Measurements from ENCODE around the gene KDM7A. TPM values are rescaled to one million over a fixed set of nuclear protein-coding genes. Genes with fewer than 3 reads are reported as not detected.

Gene KDM7A
- total RNA-seq, 2 donors from 2014 or later: 9.6 to 26.5 TPM

DNA sequence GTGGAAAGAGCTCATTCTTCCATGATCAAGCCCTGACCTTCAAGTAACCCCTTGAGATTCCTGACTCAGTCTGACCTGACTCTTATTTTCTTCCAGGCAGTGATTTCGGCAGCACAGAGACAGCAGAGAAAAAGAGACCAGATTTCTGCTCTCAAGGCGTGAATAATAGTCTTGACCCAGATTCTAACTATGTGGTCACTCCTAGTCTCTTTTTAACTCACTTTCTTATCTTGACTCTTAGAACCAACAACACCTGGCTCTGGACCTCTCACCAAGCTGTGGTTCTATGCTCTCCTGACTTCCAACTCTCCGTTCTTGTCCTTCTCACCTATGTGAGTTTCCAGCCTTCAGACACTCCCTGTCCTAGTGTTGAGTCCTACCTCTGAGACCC is 36.9 kb upstream of the KDM7A start:
- intact Hi-C loops (cut with DNase I): no loop called here
- TF ChIP-seq POLR2AphosphoS5 (IDR thresholded peaks at IDR 0.05): no peak
- no peak for TF ChIP-seq POLR2A (IDR thresholded peaks at IDR 0.05)
- TF ChIP-seq, protein P1, sequence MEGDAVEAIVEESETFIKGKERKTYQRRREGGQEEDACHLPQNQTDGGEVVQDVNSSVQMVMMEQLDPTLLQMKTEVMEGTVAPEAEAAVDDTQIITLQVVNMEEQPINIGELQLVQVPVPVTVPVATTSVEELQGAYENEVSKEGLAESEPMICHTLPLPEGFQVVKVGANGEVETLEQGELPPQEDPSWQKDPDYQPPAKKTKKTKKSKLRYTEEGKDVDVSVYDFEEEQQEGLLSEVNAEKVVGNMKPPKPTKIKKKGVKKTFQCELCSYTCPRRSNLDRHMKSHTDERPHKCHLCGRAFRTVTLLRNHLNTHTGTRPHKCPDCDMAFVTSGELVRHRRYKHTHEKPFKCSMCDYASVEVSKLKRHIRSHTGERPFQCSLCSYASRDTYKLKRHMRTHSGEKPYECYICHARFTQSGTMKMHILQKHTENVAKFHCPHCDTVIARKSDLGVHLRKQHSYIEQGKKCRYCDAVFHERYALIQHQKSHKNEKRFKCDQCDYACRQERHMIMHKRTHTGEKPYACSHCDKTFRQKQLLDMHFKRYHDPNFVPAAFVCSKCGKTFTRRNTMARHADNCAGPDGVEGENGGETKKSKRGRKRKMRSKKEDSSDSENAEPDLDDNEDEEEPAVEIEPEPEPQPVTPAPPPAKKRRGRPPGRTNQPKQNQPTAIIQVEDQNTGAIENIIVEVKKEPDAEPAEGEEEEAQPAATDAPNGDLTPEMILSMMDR (IDR thresholded peaks at IDR 0.05): no peak
- no peak overlapping the region for H3K4me3 ChIP-seq
- H3K9me3 ChIP-seq: no peaks in the 10 kb centered on the region
- no peak overlapping the region for H3K27ac ChIP-seq
- no peaks in the 10 kb centered on the region for H3K4me1 ChIP-seq (replicated peaks)
- H3K36me3 ChIP-seq: no peaks in the 10 kb centered on the region
- DNase-seq (ENCODE audit: low spot score): no peak
- no peaks in the 10 kb centered on the region for H3K27me3 ChIP-seq (replicated peaks; ENCODE audit: insufficient read depth)
- WGBS: 69% methylated on average over 3 of the region's 3 CpGs

DNA sequence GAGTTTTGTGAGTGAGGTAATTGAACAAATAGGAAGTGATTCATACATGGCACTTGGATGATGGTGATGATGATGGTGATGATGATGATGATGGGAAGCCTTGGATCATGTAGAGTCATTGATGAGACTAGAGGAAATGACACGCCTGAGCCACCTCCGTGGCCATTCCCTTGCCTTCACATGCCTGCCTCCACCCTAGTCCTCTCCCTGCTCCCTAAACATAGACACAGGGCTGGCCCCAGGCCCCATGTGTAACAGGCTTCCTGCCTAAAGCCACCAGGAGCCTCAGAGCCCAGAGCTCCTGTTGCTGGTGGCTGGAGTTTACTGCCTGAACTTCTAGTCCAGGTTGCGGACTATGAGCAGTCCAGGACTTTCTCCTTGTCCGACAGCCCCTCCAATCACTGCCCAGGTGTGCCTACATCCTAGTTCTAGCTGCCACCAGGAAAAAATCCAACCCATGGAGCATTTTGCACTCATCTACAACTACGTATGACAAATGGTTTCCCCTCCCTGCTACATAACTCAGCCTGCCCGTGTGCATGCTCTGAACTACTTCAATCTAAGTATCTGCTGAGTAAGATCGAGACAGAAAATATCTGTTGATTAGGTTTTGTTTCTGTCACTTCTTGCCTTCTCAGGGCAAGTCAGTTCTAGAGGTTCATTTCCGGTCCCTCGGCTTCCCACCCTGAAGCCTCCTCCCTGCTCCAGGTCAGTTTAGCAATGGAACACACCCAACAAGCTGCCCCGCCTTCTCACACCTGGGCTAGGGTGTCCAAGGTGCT is 35.5 kb upstream of the KDM7A start:
- intact Hi-C loops (cut with DNase I): no loop called here
- H3K4me3 ChIP-seq: no peak overlapping the region
- no peaks in the 10 kb centered on the region for H3K27me3 ChIP-seq (replicated peaks; ENCODE audit: insufficient read depth)
- H3K27ac ChIP-seq: no peak overlapping the region
- no peaks in the 10 kb centered on the region for H3K9me3 ChIP-seq
- H3K4me1 ChIP-seq (replicated peaks): no peaks in the 10 kb centered on the region
- no peak for DNase-seq (ENCODE audit: low spot score)
- no peaks in the 10 kb centered on the region for H3K36me3 ChIP-seq
- TF ChIP-seq POLR2AphosphoS5 (IDR thresholded peaks at IDR 0.05) (no peak), POLR2A (IDR thresholded peaks at IDR 0.05) (no peak)
- TF ChIP-seq, protein P1 (IDR thresholded peaks at IDR 0.05): no peak
- 77% methylated on average over 10 of the region's 10 CpGs for WGBS

DNA sequence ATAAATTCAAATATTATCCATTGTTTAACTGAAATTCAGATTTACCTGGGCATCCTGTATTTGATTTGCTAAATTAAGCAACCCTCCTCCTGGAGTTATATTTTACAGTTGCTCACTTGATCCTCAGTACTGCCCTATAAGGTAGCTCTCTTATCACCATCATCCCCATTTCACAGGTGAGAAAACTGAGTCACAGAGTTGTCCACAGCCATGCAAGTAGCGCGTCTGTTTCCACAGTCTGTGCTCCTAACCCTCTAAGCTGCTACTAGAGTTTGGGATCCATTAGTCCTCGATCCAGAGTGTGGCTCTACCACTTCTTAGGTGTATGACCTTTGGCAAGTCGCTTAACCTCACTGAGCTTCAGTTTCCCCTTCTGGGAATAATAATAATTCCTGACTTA is 34.9 kb upstream of the KDM7A start:
- intact Hi-C loops (cut with DNase I): no loop called here
- H3K4me1 ChIP-seq (replicated peaks): no peaks in the 10 kb centered on the region
- H3K9me3 ChIP-seq: no peaks in the 10 kb centered on the region
- H3K36me3 ChIP-seq: no peaks in the 10 kb centered on the region
- no peaks in the 10 kb centered on the region for H3K27me3 ChIP-seq (replicated peaks; ENCODE audit: insufficient read depth)
- H3K4me3 ChIP-seq: no peak overlapping the region
- DNase-seq (ENCODE audit: low spot score): no peak
- no peak overlapping the region for H3K27ac ChIP-seq
- TF ChIP-seq, protein P1 (IDR thresholded peaks at IDR 0.05): no peak
- TF ChIP-seq POLR2A (IDR thresholded peaks at IDR 0.05) (no peak), POLR2AphosphoS5 (IDR thresholded peaks at IDR 0.05) (no peak)
- 95% methylated on average over 4 of the region's 4 CpGs for WGBS

DNA sequence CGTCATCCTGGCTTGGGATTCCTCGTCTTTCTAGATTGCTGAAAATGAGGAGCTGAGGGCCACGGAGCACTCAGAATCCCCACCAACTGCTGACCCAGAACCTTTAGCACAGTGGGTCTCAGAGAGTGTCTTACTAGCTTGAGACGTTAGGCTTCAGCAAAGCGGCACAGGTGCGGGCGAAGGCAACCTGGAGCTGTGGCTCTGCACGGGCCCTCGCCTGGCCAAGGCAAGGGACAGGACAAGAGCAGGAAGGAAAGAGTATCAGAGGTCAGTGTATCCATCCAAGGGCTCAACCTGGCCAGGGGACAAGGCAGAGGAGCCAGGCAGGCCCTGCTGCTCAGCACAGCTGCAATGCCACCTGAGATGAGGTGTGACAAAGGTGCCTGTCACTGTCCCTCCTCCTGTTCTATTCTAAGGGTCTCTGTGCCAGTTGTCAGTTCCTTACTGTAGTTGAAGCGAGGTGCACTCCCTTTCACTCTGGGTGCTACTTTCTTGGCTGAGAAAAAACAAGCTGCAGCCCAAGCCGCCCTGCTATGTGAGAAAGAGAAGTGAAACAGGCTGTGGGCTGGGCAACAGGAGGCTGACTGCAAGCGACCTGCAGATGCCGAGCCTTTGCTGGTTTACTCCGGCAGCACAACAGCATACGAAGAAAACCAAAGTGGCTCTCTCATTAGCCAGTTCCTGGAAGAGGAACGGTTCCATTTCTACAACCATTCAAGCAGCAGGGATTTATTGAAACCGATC is 33.3 kb upstream of the KDM7A start:
- no peaks in the 10 kb centered on the region for H3K36me3 ChIP-seq
- DNase-seq (ENCODE audit: low spot score): no peak
- H3K27ac ChIP-seq: no peak overlapping the region
- no peak overlapping the region for H3K4me3 ChIP-seq
- H3K27me3 ChIP-seq (replicated peaks; ENCODE audit: insufficient read depth): no peaks in the 10 kb centered on the region
- TF ChIP-seq POLR2A (IDR thresholded peaks at IDR 0.05): no peak
- TF ChIP-seq POLR2AphosphoS5 (IDR thresholded peaks at IDR 0.05): no peak
- TF ChIP-seq, protein P1 (IDR thresholded peaks at IDR 0.05): no peak
- H3K9me3 ChIP-seq: no peaks in the 10 kb centered on the region
- intact Hi-C loops (cut with DNase I): no loop called here
- no peaks in the 10 kb centered on the region for H3K4me1 ChIP-seq (replicated peaks)
- WGBS: 78% methylated on average over 17 of the region's 17 CpGs

All from prostate gland (tissue), 2 donors.